GM19193 (cell line): ENCODE measurements around the gene RPRD2.

ENCODE experiments used
- POLR2A ChIP-seq: IDR thresholded peaks from 4 replicates; pipeline ENCODE4 v1.6.1; 2011; ENCODE audit not compliant: insufficient read depth, insufficient read length; ENCODE audit errors: extremely low read depth

The RPRD2 gene

GRCh38 chr1:150512846-150513245 is 148.9 kb downstream of the RPRD2 start:
- TF ChIP-seq POLR2A: no peak

GRCh38 chr1:150513351-150513791 is 149.4 kb downstream of the RPRD2 start:
- no peak for TF ChIP-seq POLR2A

DNA sequence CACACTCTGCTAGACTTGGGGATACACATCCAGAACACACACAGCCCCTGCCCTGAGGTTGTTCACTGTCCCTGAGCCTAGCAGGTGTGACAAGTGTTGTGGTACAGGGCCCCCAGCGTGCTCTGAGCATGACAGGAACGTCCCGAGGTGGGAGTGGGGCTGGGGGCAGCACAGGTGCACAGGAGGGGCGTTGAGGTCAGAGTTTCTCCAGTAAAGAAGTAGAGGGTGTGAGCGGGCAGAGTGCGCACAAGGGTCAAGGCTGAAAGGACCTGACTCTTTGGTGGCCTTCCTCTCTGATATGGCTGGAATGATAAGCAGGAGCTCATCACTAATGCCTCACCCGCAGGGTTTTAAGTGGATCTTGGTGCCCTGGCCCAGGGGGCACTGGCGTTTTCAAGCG is 150.3 kb downstream of the RPRD2 start:
- no peak for TF ChIP-seq POLR2A

- no peak for TF ChIP-seq POLR2A
Observed at GRCh38 chr1:150514913-150515327, 151.0 kb downstream of the RPRD2 start.

DNA sequence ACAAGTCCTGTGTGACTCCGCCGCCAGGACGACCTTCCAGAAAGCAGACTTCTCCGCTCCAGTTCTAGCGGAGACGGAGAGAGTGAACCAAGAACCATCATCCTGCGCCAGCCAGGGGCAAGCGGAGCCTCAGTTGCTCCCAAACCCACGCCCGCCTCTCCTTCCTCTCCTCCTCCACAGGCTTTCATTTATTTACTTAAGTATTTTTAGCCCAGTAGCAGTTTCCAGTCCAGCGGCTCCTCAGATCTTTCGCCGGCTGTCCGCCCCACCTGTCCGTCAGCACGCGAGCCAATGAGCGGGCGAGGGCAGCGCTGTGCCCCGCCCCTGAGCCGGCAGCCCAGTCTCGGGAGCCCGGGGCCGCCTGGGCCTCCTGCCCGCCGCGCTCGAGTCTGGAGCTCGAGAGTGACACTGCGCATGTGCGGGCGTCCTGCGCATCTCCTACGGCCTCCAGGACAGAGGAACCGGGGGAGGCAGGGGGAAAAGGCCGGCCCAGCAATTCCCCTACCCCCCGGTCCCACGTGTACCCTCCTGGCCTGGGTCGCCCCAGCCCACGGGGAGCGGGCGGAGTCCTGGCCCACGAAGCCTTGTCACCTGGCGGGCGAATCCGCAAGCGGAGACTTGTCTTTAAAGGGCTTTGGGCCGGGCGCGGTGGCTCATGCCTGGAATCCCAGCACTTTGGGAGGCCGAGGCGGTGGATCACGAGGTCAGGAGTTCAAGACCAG is 151.5 kb downstream of the RPRD2 start, which contains the start of gene FALEC:
Gene FALEC (plus strand): TSS at position 425 of the 722 bp plus-strand sequence.
- TF ChIP-seq POLR2A: no peak

- TF ChIP-seq POLR2A: no peak
Observed at GRCh38 chr1:150516050-150516591, 152.2 kb downstream of the RPRD2 start.

DNA sequence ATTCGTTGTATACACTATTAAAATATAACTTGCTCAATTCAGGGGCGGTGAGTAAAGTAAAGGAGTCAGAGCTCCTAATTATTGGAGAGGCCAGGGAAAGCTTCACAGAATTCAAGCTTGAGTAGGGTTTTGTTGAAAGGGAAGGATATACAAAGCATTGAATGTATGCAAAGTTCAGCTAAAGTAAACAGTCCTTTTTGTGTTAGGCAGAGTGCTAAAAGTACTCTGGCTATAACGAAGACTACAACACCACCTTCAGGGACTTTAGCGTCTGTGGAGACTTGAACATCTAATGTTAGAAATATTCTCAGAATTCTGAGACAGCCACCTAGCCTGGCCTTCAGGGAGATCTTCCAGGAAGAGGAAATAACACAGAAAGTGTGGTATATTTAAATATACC is 152.7 kb downstream of the RPRD2 start:
- TF ChIP-seq POLR2A: no peak

- TF ChIP-seq POLR2A: no peak
Observed at GRCh38 chr1:150521196-150521968, 157.4 kb downstream of the RPRD2 start.

GRCh38 chr1:150525348-150525747 is 161.4 kb downstream of the RPRD2 start:
- no peak for TF ChIP-seq POLR2A
